ENCODE data around the gene PHC1.
"Not testable (repeated sequence)": the region's sequence is repeated elsewhere in the genome, so short reads cannot be mapped to it uniquely, and the experiment has no call there.

PHC1 gene

GRCh38 chr12:8914033-8914715 is at the start of gene PHC1:
TSS of gene PHC1 (plus strand) at chr12:8914509. CDS start at chr12:8917678, 3,169 bp downstream.
- peak; percentile 69 for DNase-seq

- no peak for DNase-seq
Observed at GRCh38 chr12:8866429-8866828, 47.9 kb upstream of the PHC1 start.

- no peak for DNase-seq
Observed at GRCh38 chr12:8867009-8867408, 47.3 kb upstream of the PHC1 start.

- DNase-seq: no peak
Observed at GRCh38 chr12:8867786-8868185, 46.5 kb upstream of the PHC1 start.

GRCh38 chr12:8870586-8870985 is 43.7 kb upstream of the PHC1 start:
- DNase-seq: no peak

- no peak for DNase-seq
Observed at GRCh38 chr12:8871068-8871467, 43.2 kb upstream of the PHC1 start.

- DNase-seq: no peak
Observed at GRCh38 chr12:8876887-8877286, 37.4 kb upstream of the PHC1 start.

GRCh38 chr12:8886502-8887284 is 27.6 kb upstream of the PHC1 start:
- no peak for DNase-seq

GRCh38 chr12:8887285-8887715 is 27.0 kb upstream of the PHC1 start:
- no peak for DNase-seq

GRCh38 chr12:8890313-8891085 is 23.8 kb upstream of the PHC1 start:
- peak; percentile 59 for DNase-seq

- DNase-seq: no peak
Observed at GRCh38 chr12:8891976-8892375, 22.3 kb upstream of the PHC1 start.

- DNase-seq: no peak
Observed at GRCh38 chr12:8894378-8894777, 19.9 kb upstream of the PHC1 start.

GRCh38 chr12:8894986-8895385 is 19.3 kb upstream of the PHC1 start:
- no peak for DNase-seq

- no peak for DNase-seq
Observed at GRCh38 chr12:8897081-8897480, 17.2 kb upstream of the PHC1 start.

GRCh38 chr12:8899830-8900229 is 14.5 kb upstream of the PHC1 start:
- no peak for DNase-seq

- DNase-seq: not testable (repeated sequence)
Observed at GRCh38 chr12:8902703-8903102, 11.6 kb upstream of the PHC1 start.

GRCh38 chr12:8903646-8904045 is 10.7 kb upstream of the PHC1 start:
- DNase-seq: no peak

- no peak for DNase-seq
Observed at GRCh38 chr12:8904665-8905064, 9.6 kb upstream of the PHC1 start.

- DNase-seq: no peak
Observed at GRCh38 chr12:8905546-8905945, 8.8 kb upstream of the PHC1 start.

GRCh38 chr12:8906266-8907180 is 7.8 kb upstream of the PHC1 start:
- DNase-seq: no peak

GRCh38 chr12:8907513-8907912 is 6.8 kb upstream of the PHC1 start:
- DNase-seq: no peak

GRCh38 chr12:8909752-8910151 is 4.6 kb upstream of the PHC1 start:
- DNase-seq: no peak
